GM21360 (cell line): ENCODE measurements around the gene COPG1.

ENCODE experiments used
- ATAC-seq: cut with Tn5 transposase; IDR thresholded peaks from one replicate; pipeline ENCODE4 v1.9.1; 2021; ENCODE audit warnings: mild to moderate bottlenecking, moderate library complexity; ENCODE audit not compliant: unreplicated experiment

The COPG1 gene

DNA sequence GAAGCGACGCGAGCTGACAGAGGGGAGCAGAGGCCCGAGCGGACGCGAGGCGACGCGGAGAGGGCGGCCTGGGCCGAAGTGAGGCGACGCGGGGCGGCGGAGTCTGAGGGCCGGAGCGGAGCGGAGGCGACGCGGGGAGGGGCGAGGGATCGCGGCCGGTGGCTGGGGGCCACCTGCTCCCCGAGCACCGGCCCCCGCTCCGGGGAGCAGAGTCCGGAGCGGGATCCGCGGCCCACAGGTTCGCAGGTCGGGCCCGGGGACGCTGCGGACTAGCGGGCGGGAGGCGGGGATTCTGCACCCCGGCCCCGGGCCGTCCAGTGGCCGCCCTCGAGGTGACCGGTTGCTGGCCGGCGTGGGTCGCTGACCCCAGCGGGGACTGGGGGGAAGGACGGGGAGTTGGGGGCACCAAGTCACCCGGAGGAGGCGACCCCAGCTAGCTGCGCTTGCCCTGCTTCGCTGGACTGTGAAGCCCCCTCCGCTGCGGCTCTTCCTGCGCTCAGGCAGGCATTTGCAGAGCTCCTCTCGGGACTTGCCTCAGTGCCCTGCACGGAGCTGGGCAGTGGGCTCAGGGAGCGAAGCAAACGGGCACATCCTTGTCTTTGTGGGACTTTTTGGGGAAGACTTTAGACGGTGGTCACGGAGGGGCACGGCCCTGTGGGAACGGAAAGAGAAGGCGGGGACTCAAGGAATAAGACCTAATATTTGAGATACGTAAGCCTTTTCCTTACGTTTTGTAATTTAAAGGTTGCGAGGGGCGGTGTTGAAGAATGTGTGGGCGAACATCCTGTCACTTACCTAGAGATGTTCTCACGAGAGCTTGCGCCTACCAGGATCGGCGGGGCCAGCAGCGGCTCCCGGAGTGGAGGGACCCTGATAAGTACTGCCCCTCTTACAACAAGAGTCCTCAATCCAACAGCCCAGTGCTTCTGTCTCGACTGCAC, 29.8 kb downstream of the COPG1 start:
- ATAC-seq: no peak

DNA sequence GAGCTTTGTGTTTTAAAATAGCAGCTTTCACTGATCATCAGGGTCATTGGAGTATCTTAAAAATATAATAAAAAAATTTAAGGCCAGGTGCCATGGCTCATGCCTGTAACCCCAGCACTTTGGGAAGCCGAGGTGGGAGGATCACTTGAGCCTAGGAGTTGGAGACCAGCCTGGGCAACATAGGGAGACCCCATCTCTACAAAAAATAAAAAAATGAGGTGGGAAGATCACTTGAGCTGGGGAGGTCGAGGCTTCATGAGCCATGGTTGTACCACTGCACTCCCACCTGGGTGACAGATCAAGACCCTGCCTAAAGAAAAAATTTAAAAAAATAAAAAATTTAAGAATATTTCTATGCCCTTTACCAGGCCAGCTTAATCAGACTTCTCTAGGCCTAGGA, 30.8 kb downstream of the COPG1 start:
- ATAC-seq: no peak

- ATAC-seq: no peak
These were observed 32.3 kb downstream of the COPG1 start for GRCh38 chr3:129281726-129282125.

DNA sequence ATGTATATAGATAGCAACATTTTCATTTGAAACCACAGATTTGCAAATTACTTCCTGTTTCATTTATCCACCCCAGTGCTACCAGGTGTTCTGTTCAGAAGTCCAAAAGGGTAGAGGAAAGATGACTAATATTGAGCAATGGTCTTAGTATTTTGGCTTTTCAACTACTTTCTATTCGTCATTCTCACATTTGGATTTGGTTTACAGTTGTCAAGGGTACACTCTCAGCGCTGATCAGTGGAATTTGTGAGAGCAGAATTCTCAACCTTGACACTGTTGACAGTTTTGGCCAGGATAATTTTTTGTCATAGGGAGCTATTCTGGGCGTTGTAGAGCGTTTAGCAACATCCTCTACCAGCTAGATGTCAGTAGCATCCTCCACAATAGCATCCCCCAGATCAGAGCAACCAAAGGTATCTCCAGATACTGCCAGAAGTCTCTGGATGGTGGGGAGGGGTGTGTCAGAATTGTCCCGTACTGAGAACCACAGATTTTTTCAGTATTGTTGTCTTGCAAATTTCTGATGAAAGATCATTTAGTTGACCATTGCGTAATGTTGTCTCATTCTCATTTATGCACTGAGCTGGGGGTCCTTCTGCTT, 33.4 kb downstream of the COPG1 start:
- ATAC-seq: peak; percentile 59

DNA sequence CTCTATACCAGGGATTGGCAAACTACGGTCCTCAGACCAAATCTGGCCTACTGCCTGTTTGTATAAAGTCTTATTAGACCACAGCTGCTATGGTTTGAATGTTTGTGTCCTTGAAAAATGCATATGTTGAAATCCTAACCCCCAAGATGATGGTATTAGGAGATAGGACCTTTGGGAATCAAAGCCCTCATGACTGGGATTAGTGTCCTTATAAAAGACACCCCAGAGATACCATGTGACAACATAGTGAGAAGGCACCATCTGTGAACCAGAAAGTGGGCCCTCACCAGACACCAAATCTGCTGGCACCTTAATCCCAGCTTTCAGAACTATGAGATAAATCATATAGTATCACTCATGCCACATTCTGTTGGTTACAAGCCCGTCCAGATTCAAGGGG, 36.7 kb downstream of the COPG1 start:
- no peak for ATAC-seq

- no peak for ATAC-seq
These were observed 39.0 kb downstream of the COPG1 start for GRCh38 chr3:129288446-129288845.

DNA sequence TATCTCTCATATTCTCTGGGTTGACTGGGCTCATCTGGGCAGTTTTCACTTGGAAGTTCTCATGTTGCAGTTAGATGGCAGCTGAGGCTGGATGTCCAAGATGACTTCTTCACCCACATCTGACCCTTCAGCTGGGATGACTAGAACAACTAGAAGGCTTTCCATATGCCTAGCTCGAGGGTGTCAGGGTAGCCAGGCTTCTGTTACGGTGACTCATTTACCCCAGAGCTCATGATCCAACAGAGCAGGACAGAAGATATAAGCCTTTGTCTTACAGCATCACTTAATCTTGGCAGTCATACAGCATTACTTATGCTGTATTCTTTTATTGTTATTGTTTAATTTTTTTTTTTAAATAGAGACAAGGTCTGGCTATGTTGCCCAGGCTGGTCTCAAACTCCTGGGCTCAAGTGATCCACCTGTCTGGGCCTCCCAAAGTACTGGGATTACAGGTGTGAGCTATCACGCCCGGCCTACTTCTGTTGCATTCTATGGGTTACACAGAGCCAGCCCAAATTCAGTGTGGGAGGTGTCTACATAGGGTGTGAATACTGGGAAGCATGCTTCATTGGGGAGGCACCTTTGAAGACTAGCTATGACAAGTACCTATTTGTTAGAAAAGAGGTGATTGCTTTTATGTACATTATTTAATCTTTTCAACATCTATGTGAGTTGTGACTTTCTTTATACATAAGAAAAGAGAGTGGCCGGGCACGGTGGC, 40.0 kb downstream of the COPG1 start:
- no peak for ATAC-seq

- ATAC-seq: no peak
These were observed 42.0 kb downstream of the COPG1 start for GRCh38 chr3:129291236-129291886.

- no peak for ATAC-seq
These were observed 45.9 kb downstream of the COPG1 start for GRCh38 chr3:129295286-129295685.

DNA sequence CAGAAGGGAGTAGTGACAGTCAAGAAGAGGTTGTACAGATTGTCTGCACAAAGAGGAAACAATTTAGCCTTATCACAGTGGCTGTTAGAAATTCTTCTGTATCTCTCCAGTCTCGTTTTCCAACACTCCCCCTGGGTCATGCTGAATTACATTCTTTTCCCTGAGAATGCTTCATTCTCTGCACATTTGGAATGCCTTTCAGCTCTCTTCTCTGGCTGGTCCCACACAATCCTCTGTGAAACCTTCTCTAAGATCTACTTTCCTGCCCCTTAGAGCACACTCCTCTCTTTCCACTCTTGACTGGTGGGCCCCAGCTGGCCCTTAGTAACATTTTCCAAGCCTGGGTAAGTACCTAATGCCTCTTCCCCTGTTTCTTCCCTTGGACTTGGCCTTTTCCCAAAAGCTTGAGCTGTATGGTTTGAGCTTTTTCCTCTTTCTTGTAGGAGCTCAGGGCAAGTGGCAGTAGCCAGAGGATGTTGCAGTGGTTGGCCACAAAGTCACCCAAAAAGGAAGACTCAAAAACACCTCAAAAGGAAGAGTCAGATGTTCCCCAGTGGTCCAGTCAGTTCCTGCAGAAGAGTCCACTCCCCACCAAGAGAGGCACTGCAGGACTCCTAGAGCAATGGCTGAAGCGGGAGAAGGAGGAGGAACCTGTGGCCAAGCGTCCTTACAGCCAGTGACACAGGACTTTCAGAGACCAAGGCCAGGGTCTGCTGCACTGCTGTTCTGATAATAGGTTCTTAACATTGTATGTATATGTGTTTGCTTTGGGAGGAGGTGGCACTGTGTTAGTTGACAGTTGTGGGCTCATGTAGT, 54.9 kb downstream of the COPG1 start:
- no peak for ATAC-seq

DNA sequence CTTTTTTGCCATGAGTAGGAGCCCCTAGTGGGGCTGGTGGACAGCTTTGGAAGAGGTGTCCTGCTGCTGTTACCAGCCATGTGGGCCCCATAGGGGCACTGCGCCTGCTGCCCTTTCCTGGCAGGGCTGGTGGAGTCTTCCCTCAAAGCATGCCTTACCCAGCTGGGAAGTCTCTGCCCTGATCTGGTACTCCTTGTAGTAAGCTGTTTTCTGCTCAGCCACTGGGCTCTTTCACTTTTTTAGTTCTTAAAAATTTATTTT, 55.5 kb downstream of the COPG1 start:
- ATAC-seq: no peak

GRCh38 chr3:129305592-129306091, 56.2 kb downstream of the COPG1 start:
- no peak for ATAC-seq

- ATAC-seq: no peak
These were observed 59.2 kb downstream of the COPG1 start for GRCh38 chr3:129308636-129309035.

DNA sequence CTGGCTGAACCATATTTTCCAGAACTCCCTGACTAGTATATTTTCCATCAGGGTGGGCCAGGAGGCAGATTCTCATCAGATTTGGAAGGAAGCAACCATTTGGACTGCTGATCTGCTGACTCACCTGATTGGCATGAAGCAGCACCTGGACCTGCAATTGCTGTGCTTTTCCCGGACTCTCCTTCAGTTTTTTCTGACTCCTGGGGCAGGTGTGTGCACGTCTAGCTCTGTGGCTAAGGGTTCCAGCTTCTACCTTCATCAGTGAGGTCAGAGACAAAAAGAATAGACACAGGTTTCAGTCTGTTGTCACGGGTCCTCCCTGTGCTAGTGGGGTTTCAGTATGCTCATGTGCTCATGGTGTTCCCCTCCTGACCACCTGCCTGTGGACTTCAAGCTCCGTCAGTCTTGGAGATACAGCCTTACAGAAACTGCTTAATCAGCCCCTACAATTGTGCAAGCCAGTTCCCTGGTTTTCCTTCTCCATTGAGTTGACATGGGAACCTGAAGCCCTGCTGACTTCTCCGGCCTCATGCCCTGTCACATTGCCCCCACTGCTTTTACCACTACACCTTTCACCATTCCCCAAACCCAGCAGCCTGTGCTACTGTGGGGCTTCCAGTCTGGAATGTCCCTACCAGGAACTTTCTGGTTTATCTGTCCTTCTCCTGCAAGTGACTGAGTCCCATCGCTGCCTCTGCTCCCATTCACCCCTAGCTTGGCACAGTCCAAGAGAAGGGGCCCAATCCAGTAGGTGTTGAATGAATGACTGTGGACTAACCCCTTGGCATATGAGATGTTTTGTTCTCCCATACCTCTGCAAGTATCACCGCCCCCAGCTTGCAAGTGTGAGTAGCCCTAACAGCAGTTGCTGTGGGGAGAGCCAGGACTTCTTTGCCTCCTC, 61.0 kb downstream of the COPG1 start:
- ATAC-seq: no peak

GRCh38 chr3:129311054-129311902, 61.9 kb downstream of the COPG1 start:
- ATAC-seq: no peak

- ATAC-seq: no peak
These were observed 62.7 kb downstream of the COPG1 start for GRCh38 chr3:129312021-129312639.

- ATAC-seq: no peak
These were observed 63.4 kb downstream of the COPG1 start for GRCh38 chr3:129312671-129313414.

DNA sequence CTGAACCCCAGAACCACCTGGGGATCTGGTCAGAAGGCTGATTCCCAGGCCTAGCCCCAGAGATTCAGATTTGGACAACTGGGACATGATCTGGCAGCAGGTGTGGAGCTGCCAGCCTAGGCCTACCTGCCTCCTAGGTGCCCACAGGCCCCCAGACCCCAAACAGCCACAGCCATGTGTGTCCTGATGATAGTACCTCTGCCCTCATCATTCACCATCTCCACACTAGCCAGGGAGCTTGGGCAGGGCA, 63.9 kb downstream of the COPG1 start:
- ATAC-seq: no peak
